Colonic mucosa (tissue), 4 donors: ENCODE measurements around the gene NR3C1. TPM values are rescaled to one million over a fixed set of nuclear protein-coding genes. Genes with fewer than 3 reads are reported as not detected.

Source experiments
- DNase-seq: peaks from one replicate; pipeline ENCODE4 v3.0.0-alpha.2; 2020
- H3K27ac ChIP-seq: fragments of 200-600 bp; one replicate; pipeline ENCODE4 v1.8.0; 2021
- H3K27me3 ChIP-seq: fragments of 200-600 bp; one replicate; pipeline ENCODE4 v1.8.0; 2021
- H3K36me3 ChIP-seq: fragments of 200-600 bp; one replicate; pipeline ENCODE4 v1.8.0; 2021
- H3K4me1 ChIP-seq: fragments of 200-600 bp; one replicate; pipeline ENCODE4 v1.8.0; 2021; ENCODE audit warnings: mild to moderate bottlenecking
- H3K4me3 ChIP-seq: fragments of 200-600 bp; one replicate; pipeline ENCODE4 v1.8.0; 2021
- H3K9ac ChIP-seq, 2 donors: one replicate each; pipeline ENCODE4 v1.7.0; 2013; ENCODE audit warnings: control low read depth in 2 of 2, low read depth in 2 of 2, low read length in 2 of 2
- H3K9me3 ChIP-seq: fragments of 200-600 bp; one replicate; pipeline ENCODE4 v1.8.0; 2021
- intact Hi-C: fragments of 100-400 bp; cut with DNase I; formaldehyde crosslinking; loops from one replicate; pipeline ENCODE4 v1.14.1; 2022
- total RNA-seq, 2 donors: library from RNA; stranded (reverse); fragmentation: NEBNext Ultra II Directional in 1 of 2; extraction: Animal tissue kit (Norgen Biotek cat#: 25700) in 1 of 2; gene quantifications; one replicate each; pipeline ENCODE4 v1.2.1, GENCODE V29; 2021
- TF ChIP-seq, protein P1 (sequence below): fragments of 200-600 bp; IDR thresholded peaks from one replicate; pipeline ENCODE4 v1.8.0; 2022; ENCODE audit warnings: antibody characterized with exemption, mild to moderate bottlenecking
- donor health status: healthy.
- donor health status: DM: no; HTN: no; CAD: no.
- donor health status: DM: no; HTN: no; CAD: no.

NR3C1 gene
- total RNA-seq, 2 donors from 2014 or later, result 13.0 to 23.5 TPM

- H3K9ac ChIP-seq, result no peak overlapping the region
These were observed 174.7 kb downstream of the NR3C1 start for GRCh38 chr5:143228597-143229293.

More at GRCh38 chr5:143228597-143229293, 174.7 kb downstream of the NR3C1 start:
- intact Hi-C loops, result no loop called here
- DNase-seq, result no peak
- Histone ChIP-seq H3K27me3 (no peaks in the 10 kb centered on the region), H3K9me3 (no peaks in the 10 kb centered on the region), H3K4me1 (no peaks in the 10 kb centered on the region), H3K27ac (no peak overlapping the region), H3K4me3 (no peak overlapping the region), H3K36me3 (no peaks in the 10 kb centered on the region)
- TF ChIP-seq, protein P1, sequence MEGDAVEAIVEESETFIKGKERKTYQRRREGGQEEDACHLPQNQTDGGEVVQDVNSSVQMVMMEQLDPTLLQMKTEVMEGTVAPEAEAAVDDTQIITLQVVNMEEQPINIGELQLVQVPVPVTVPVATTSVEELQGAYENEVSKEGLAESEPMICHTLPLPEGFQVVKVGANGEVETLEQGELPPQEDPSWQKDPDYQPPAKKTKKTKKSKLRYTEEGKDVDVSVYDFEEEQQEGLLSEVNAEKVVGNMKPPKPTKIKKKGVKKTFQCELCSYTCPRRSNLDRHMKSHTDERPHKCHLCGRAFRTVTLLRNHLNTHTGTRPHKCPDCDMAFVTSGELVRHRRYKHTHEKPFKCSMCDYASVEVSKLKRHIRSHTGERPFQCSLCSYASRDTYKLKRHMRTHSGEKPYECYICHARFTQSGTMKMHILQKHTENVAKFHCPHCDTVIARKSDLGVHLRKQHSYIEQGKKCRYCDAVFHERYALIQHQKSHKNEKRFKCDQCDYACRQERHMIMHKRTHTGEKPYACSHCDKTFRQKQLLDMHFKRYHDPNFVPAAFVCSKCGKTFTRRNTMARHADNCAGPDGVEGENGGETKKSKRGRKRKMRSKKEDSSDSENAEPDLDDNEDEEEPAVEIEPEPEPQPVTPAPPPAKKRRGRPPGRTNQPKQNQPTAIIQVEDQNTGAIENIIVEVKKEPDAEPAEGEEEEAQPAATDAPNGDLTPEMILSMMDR, result no peak
